HepG2 (cell line): ENCODE results near the gene PRKAR1A. TPM values are rescaled to one million over a fixed set of nuclear protein-coding genes. Genes with fewer than 3 reads are reported as not detected.

Source experiments
- BRD4 ChIP-seq: sonication (generic); formaldehyde crosslinking; IDR thresholded peaks from 2 replicates; pipeline ENCODE4 v1.4.0; 2020; ENCODE audit warnings: missing genetic modification reagents
- CERS6 ChIP-seq: sonication (generic); formaldehyde crosslinking; IDR thresholded peaks from 2 replicates; pipeline ENCODE4 v1.5.0; 2020; ENCODE audit warnings: missing genetic modification reagents
- FIP1L1 ChIP-seq: fragments of 200-400 bp; formaldehyde crosslinking; IDR thresholded peaks from 2 replicates; pipeline ENCODE4 v1.6.1; 2018; ENCODE audit warnings: low read depth, mild to moderate bottlenecking, low read length, moderate library complexity, borderline replicate concordance; ENCODE audit not compliant: insufficient read depth
- GATA4 ChIP-seq: sonication (generic); IDR thresholded peaks from 2 replicates; pipeline ENCODE4 v1.6.1; 2016; ENCODE audit warnings: antibody characterized with exemption, low read depth, borderline replicate concordance
- HMG20A ChIP-seq: IDR thresholded peaks from 2 replicates; pipeline ENCODE4 v1.6.1; 2016; ENCODE audit warnings: borderline replicate concordance
- HNRNPK ChIP-seq: fragments of 200-400 bp; formaldehyde crosslinking; IDR thresholded peaks from 2 replicates; pipeline ENCODE4 v1.6.1; 2018; ENCODE audit warnings: low read length, low read depth, moderate library complexity, mild to moderate bottlenecking; ENCODE audit not compliant: poor library complexity, severe bottlenecking
- HOXA9 ChIP-seq: sonication (generic); formaldehyde crosslinking; IDR thresholded peaks from 2 replicates; pipeline ENCODE4 v1.8.1; 2022; ENCODE audit warnings: missing genetic modification reagents, mild to moderate bottlenecking, moderate library complexity, borderline replicate concordance
- LCORL ChIP-seq, 2 experiments: fragments of 450-650 bp in 1 of 2; sonication (generic) in 1 of 2; formaldehyde crosslinking in 1 of 2; IDR thresholded peaks; 2 replicates each; pipeline versions ENCODE4 v1.5.0 to v1.6.1; 2017 to 2020; ENCODE audit warnings: antibody characterized with exemption in 1 of 2, missing genetic modification reagents in 1 of 2
- NKX3-1 ChIP-seq: sonication (generic); formaldehyde crosslinking; IDR thresholded peaks from 2 replicates; pipeline ENCODE4 v1.5.0; 2020; ENCODE audit warnings: missing genetic modification reagents
- PAX8 ChIP-seq: sonication (generic); formaldehyde crosslinking; IDR thresholded peaks from 2 replicates; pipeline ENCODE4 v1.8.0; 2022; ENCODE audit warnings: mild to moderate bottlenecking, missing genetic modification reagents, borderline replicate concordance
- RFX3 ChIP-seq: IDR thresholded peaks from 2 replicates; pipeline ENCODE4 v1.6.1; 2016; ENCODE audit warnings: missing biosample characterization, missing genetic modification reagents
- RFXANK ChIP-seq: IDR thresholded peaks from 2 replicates; pipeline ENCODE4 v1.6.1; 2016
- SMC3 ChIP-seq: IDR thresholded peaks from 2 replicates; pipeline ENCODE4 v1.6.1; 2011; ENCODE audit warnings: low read length, improper control_type of control experiment
- SNAPC2 ChIP-seq: sonication (generic); formaldehyde crosslinking; IDR thresholded peaks from 2 replicates; pipeline ENCODE4 v1.8.1; 2022; ENCODE audit warnings: mild to moderate bottlenecking, missing genetic modification reagents
- TBX2 ChIP-seq: sonication (generic); formaldehyde crosslinking; IDR thresholded peaks from 2 replicates; pipeline ENCODE4 v1.5.0; 2020; ENCODE audit warnings: missing genetic modification reagents, mild to moderate bottlenecking, borderline replicate concordance
- U2AF2 ChIP-seq: fragments of 200-400 bp; formaldehyde crosslinking; IDR thresholded peaks from 2 replicates; pipeline ENCODE4 v1.6.1; 2017; ENCODE audit warnings: low read depth, mild to moderate bottlenecking, low read length
- ZBTB33 ChIP-seq: sonication (generic); formaldehyde crosslinking; IDR thresholded peaks from 2 replicates; pipeline ENCODE4 v1.4.0; 2020; ENCODE audit warnings: missing genetic modification reagents
- ZKSCAN8 ChIP-seq: IDR thresholded peaks from 2 replicates; pipeline ENCODE4 v1.6.1; 2016; ENCODE audit warnings: borderline replicate concordance, missing genetic modification reagents, missing compliant biosample characterization
- ZNF205 ChIP-seq: IDR thresholded peaks from 2 replicates; pipeline ENCODE4 v1.6.1; 2018; ENCODE audit warnings: missing biosample characterization, missing genetic modification reagents
- ZNF207 ChIP-seq: fragments of 450-650 bp; IDR thresholded peaks from 2 replicates; pipeline ENCODE4 v1.6.1; 2016; ENCODE audit warnings: antibody characterized with exemption, borderline replicate concordance
- ZNF230 ChIP-seq: sonication (generic); formaldehyde crosslinking; IDR thresholded peaks from 2 replicates; pipeline ENCODE4 v1.4.0; 2020; ENCODE audit warnings: mild to moderate bottlenecking, missing genetic modification reagents
- ZNF431 ChIP-seq: sonication (generic); formaldehyde crosslinking; IDR thresholded peaks from 2 replicates; pipeline ENCODE4 v1.9.0; 2022; ENCODE audit warnings: missing genetic modification reagents, low read depth, mild to moderate bottlenecking, borderline replicate concordance
- ZNF513 ChIP-seq: sonication (generic); formaldehyde crosslinking; conservative IDR thresholded peaks from 2 replicates; pipeline ENCODE4 v1.5.0; 2020; ENCODE audit warnings: missing genetic modification reagents
- ZNF678 ChIP-seq: sonication (generic); formaldehyde crosslinking; IDR thresholded peaks from 2 replicates; pipeline ENCODE4 v1.4.0; 2020; ENCODE audit warnings: mild to moderate bottlenecking, missing genetic modification reagents
- ZNF790 ChIP-seq: sonication (generic); formaldehyde crosslinking; IDR thresholded peaks from 2 replicates; pipeline ENCODE4 v1.8.0; 2022; ENCODE audit warnings: missing genetic modification reagents, mild to moderate bottlenecking, borderline replicate concordance
- ZSCAN21 ChIP-seq: sonication (generic); formaldehyde crosslinking; IDR thresholded peaks from 2 replicates; pipeline ENCODE4 v1.8.0; 2022; ENCODE audit warnings: mild to moderate bottlenecking, missing genetic modification reagents, moderate library complexity, borderline replicate concordance
- polyA plus RNA-seq, 8 experiments: library from polyadenylated mRNA; depleted of rRNA in 3 of 8; stranded (reverse) in 7 of 8; unstranded in 1 of 8; fragments of >200 nt; fragmentation: Illumina TruSeq in 4 of 8; extraction: Trizol in 4 of 8; gene quantifications; 2 replicates each; pipeline versions ENCODE4 v1.2.1 to v1.2.3, GENCODE V29; 2011 to 2016; ENCODE audit warnings: low read depth in 4 of 8, missing spikeins in 1 of 8, mixed read lengths in 1 of 8; ENCODE audit not compliant: insufficient read depth in 1 of 8
- total RNA-seq, 5 experiments: library from RNA; depleted of rRNA; stranded (reverse); fragments of >200 nt; fragmentation: Illumina TruSeq; extraction: Trizol; gene quantifications; 2 replicates each; pipeline ENCODE4 v1.2.3, GENCODE V29; 2016; ENCODE audit warnings: low read depth in 1 of 5

Gene PRKAR1A
- total and polyA plus RNA-seq, 2 of the 13 experiments (the other 11 are each of a cell fraction or from before 2014, with no cell fraction given): 265 to 266 TPM

GRCh38 chr17:68600067-68600930 lies 88.1 kb downstream of the PRKAR1A start (continued):
- TF ChIP-seq SNAPC2 (CRISPR knock-in tag) (peak; percentile 32; the same call in 1 of the 2 replicates), PAX8 (CRISPR knock-in tag) (no peak), SMC3 (no peak; the same call in 1 of the 2 replicates), TBX2 (CRISPR knock-in tag) (0 out of 2 replicates have a peak, but pooled peaks have one; percentile 52), ZNF431 (no peak), RFXANK (CRISPR knock-in tag) (no peak), ZKSCAN8 (CRISPR knock-in tag) (0 out of 2 replicates have a peak, but pooled peaks have one; percentile 30), U2AF2 (no peak), HMG20A (CRISPR knock-in tag) (peak; percentile 30; the same call in 1 of the 2 replicates), FIP1L1 (no peak), BRD4 (CRISPR knock-in tag) (no peak), ZNF207 (no peak), LCORL (IDR thresholded peaks at IDR 0.05) (no peak), LCORL (CRISPR knock-in tag; IDR thresholded peaks at IDR 0.05) (peak; percentile 76), GATA4 (no peak), RFX3 (no peak), ZNF513 (CRISPR knock-in tag) (no peak), ZNF230 (CRISPR knock-in tag) (peak; percentile 50), CERS6 (no peak), HOXA9 (CRISPR knock-in tag) (peak; percentile 54; the same call in 1 of the 2 replicates), ZNF678 (CRISPR knock-in tag) (no peak), ZSCAN21 (CRISPR knock-in tag) (no peak; the same call in 1 of the 2 replicates), NKX3-1 (CRISPR knock-in tag) (peak; percentile 60), ZNF790 (CRISPR knock-in tag) (no peak), ZBTB33 (no peak), ZNF205 (CRISPR knock-in tag) (peak; percentile 62; the same call in 1 of the 2 replicates), HNRNPK (peak; percentile 62)
